Pericardium fibroblast (primary cell): ENCODE data around the gene FBXO10. TPM values are rescaled to one million over a fixed set of nuclear protein-coding genes. Genes with fewer than 3 reads are reported as not detected.

Experiments used
- total RNA-seq: library from RNA; depleted of rRNA; stranded (reverse); fragments of >200 nt; gene quantifications from 2 replicates; pipeline ENCODE4 v1.2.3, GENCODE V29; 2015

FBXO10 gene
- 10.1 and 17.6 TPM in 2 replicates for total RNA-seq

GRCh38 chr9:37575921-37576721, at the start of gene FBXO10:
Gene FBXO10 (minus strand): TSS chr9:37576380. CDS start chr9:37541768, 34,612 bp downstream.

GRCh38 chr9:37592108-37592951, 16.1 kb upstream of the FBXO10 start, which contains the start of gene TOMM5:
Gene TOMM5 (minus strand): TSS chr9:37592597. CDS start chr9:37592532, 65 bp downstream.

GRCh38 chr9:37485389-37486255, 90.6 kb downstream of the FBXO10 start, which contains the start of gene POLR1E:
Gene POLR1E (plus strand): TSS chr9:37485948. CDS start chr9:37486048, 100 bp downstream.

GRCh38 chr9:37465249-37466036, 110.7 kb downstream of the FBXO10 start, which contains the start of gene ZBTB5:
Gene ZBTB5 (minus strand): TSS chr9:37465450. CDS start chr9:37442551, 22,899 bp downstream.

Other genes with a start within 250 kb of the FBXO10 start
- 114 and 179 TPM in 2 replicates for gene GRHPR, start 153.7 kb downstream of the FBXO10 start, total RNA-seq
- gene ZBTB5, start 110.9 kb downstream of the FBXO10 start, total RNA-seq = 7.2 and 7.7 TPM in 2 replicates
- gene POLR1E, start 90.4 kb downstream of the FBXO10 start, total RNA-seq = 28.2 and 47.6 TPM in 2 replicates
- gene TOMM5, start 16.2 kb upstream of the FBXO10 start, total RNA-seq = 122 and 141 TPM in 2 replicates
- not detected in 2 replicates for gene FRMPD1, start 74.6 kb upstream of the FBXO10 start, total RNA-seq
- 3.0 TPM in 2 replicates for gene TRMT10B, start 177.4 kb upstream of the FBXO10 start, total RNA-seq
- 22.9 and 29.6 TPM in 2 replicates for gene EXOSC3, start 208.7 kb upstream of the FBXO10 start, total RNA-seq
- gene DCAF10, start 224.4 kb upstream of the FBXO10 start, total RNA-seq = 9.6 and 12.1 TPM in 2 replicates